ENCODE results near the gene CNOT6L.

CNOT6L gene

GRCh38 chr4:77710059-77710458 is 109.1 kb downstream of the CNOT6L start:
- DNase-seq = no peak

- DNase-seq = no peak
Measured at GRCh38 chr4:77706717-77707116, 112.5 kb downstream of the CNOT6L start.

- DNase-seq = no peak
Measured at GRCh38 chr4:77703666-77704065, 115.5 kb downstream of the CNOT6L start.

GRCh38 chr4:77701121-77701520 is 118.0 kb downstream of the CNOT6L start:
- no peak for DNase-seq

- DNase-seq = no peak
Measured at GRCh38 chr4:77699731-77700210, 119.4 kb downstream of the CNOT6L start.

GRCh38 chr4:77697860-77698590 is 121.1 kb downstream of the CNOT6L start:
- DNase-seq = no peak

- DNase-seq = no peak
Measured at GRCh38 chr4:77695774-77696173, 123.4 kb downstream of the CNOT6L start.

GRCh38 chr4:77692847-77693432 is 126.2 kb downstream of the CNOT6L start:
- DNase-seq = no peak

GRCh38 chr4:77681792-77682191 is 137.4 kb downstream of the CNOT6L start:
- no peak for DNase-seq

GRCh38 chr4:77676842-77677241 is 142.3 kb downstream of the CNOT6L start:
- no peak for DNase-seq

- no peak for DNase-seq
Measured at GRCh38 chr4:77671051-77671450, 148.1 kb downstream of the CNOT6L start.

GRCh38 chr4:77669946-77670590 is 149.1 kb downstream of the CNOT6L start:
- no peak for DNase-seq

GRCh38 chr4:77665381-77666069 is 153.6 kb downstream of the CNOT6L start:
- DNase-seq = no peak
